ENCODE data around the gene YTHDC2.

The YTHDC2 gene

GRCh38 chr5:113574417-113574816 is 60.9 kb downstream of the YTHDC2 start:
- TF ChIP-seq REST (IDR thresholded peaks at IDR 0.05; ENCODE audit: insufficient read depth in 1 of 2, low read depth in 2 of 2, low read length in 2 of 2) (no peak), SIN3A (IDR thresholded peaks at IDR 0.05; ENCODE audit: borderline replicate concordance, insufficient read depth, low read length) (no peak), TAF1 (IDR thresholded peaks at IDR 0.05; ENCODE audit: borderline replicate concordance, insufficient read depth, low read length) (no peak), FOXP2 (optimal IDR thresholded peaks at IDR 0.05; ENCODE audit: borderline replicate concordance, extremely low read depth, extremely low read length, insufficient read depth) (no peak), POLR2AphosphoS5 (IDR thresholded peaks at IDR 0.05; ENCODE audit: low read depth, low read length) (no peak)

- TF ChIP-seq FOXP2 (optimal IDR thresholded peaks at IDR 0.05; ENCODE audit: borderline replicate concordance, extremely low read depth, extremely low read length, insufficient read depth) = no peak
- TF ChIP-seq SIN3A (IDR thresholded peaks at IDR 0.05; ENCODE audit: borderline replicate concordance, insufficient read depth, low read length) = no peak
- no peak for TF ChIP-seq POLR2AphosphoS5 (IDR thresholded peaks at IDR 0.05; ENCODE audit: low read depth, low read length)
- no peak for TF ChIP-seq TAF1 (IDR thresholded peaks at IDR 0.05; ENCODE audit: borderline replicate concordance, insufficient read depth, low read length)
- TF ChIP-seq REST (IDR thresholded peaks at IDR 0.05; ENCODE audit: insufficient read depth in 1 of 2, low read depth in 2 of 2, low read length in 2 of 2) = no peak
These were observed 61.6 kb downstream of the YTHDC2 start for GRCh38 chr5:113575074-113575473.

- no peak for TF ChIP-seq FOXP2 (optimal IDR thresholded peaks at IDR 0.05; ENCODE audit: borderline replicate concordance, extremely low read depth, extremely low read length, insufficient read depth)
- no peak for TF ChIP-seq SIN3A (IDR thresholded peaks at IDR 0.05; ENCODE audit: borderline replicate concordance, insufficient read depth, low read length)
These were observed 64.6 kb downstream of the YTHDC2 start for GRCh38 chr5:113578091-113578490.

GRCh38 chr5:113581388-113581787 is 67.9 kb downstream of the YTHDC2 start:
- TF ChIP-seq TAF1 (IDR thresholded peaks at IDR 0.05; ENCODE audit: borderline replicate concordance, insufficient read depth, low read length) (no peak), POLR2AphosphoS5 (IDR thresholded peaks at IDR 0.05; ENCODE audit: low read depth, low read length) (no peak), REST (IDR thresholded peaks at IDR 0.05; ENCODE audit: insufficient read depth in 1 of 2, low read depth in 2 of 2, low read length in 2 of 2) (no peak), SIN3A (IDR thresholded peaks at IDR 0.05; ENCODE audit: borderline replicate concordance, insufficient read depth, low read length) (no peak), FOXP2 (optimal IDR thresholded peaks at IDR 0.05; ENCODE audit: borderline replicate concordance, extremely low read depth, extremely low read length, insufficient read depth) (no peak)

- TF ChIP-seq SIN3A (IDR thresholded peaks at IDR 0.05; ENCODE audit: borderline replicate concordance, insufficient read depth, low read length) (no peak), TAF1 (IDR thresholded peaks at IDR 0.05; ENCODE audit: borderline replicate concordance, insufficient read depth, low read length) (no peak), REST (IDR thresholded peaks at IDR 0.05; ENCODE audit: insufficient read depth in 1 of 2, low read depth in 2 of 2, low read length in 2 of 2) (no peak), FOXP2 (optimal IDR thresholded peaks at IDR 0.05; ENCODE audit: borderline replicate concordance, extremely low read depth, extremely low read length, insufficient read depth) (no peak), POLR2AphosphoS5 (IDR thresholded peaks at IDR 0.05; ENCODE audit: low read depth, low read length) (no peak)
These were observed 84.7 kb downstream of the YTHDC2 start for GRCh38 chr5:113598150-113598549.
